Endothelial cell of umbilical vein (primary cell): ENCODE results near the gene PTPRQ. TPM values are rescaled to one million over a fixed set of nuclear protein-coding genes. Genes with fewer than 3 reads are reported as not detected.

ENCODE experiments used
- BruUV-seq: library from RNA; stranded (reverse); fragments of 400-500 nt; replicated peaks from 2 replicates; lab custom pipeline; 2021; lab: Mats Ljungman, UMichigan
- CTCF ChIA-PET: fragments of 300-600, 350-600 bp; sonication (Branson Sonifier 250); formaldehyde crosslinking; loops from one replicate; lab custom pipeline; 2021; ENCODE audit warnings: antibody characterized with exemption, inconsistent platforms; lab: Charles Lee
- POLR2A ChIA-PET: fragments of 300-600, 350-600 bp; sonication (Branson Sonifier 250); formaldehyde crosslinking; loops from one replicate; lab custom pipeline; 2021; ENCODE audit warnings: antibody characterized with exemption, inconsistent platforms; lab: Charles Lee
- DNase-seq: peaks from one replicate; pipeline ENCODE4 v3.0.0-alpha.2; 2011; ENCODE audit warnings: low read depth, low spot score
- FAIRE-seq: peaks from 2 replicates; lab custom pipeline; 2011; peaks lifted over from hg19 to GRCh38; lab: Jason Lieb, UNC
- H2AFZ ChIP-seq: 2 replicates; pipeline ENCODE4 v1.6.0; 2012; ENCODE audit warnings: low read depth, low read length, control low read depth, inconsistent platforms
- H3K27ac ChIP-seq: 2 replicates; pipeline ENCODE4 v1.5.1; 2011; ENCODE audit warnings: low read depth, mild to moderate bottlenecking, control low read depth, low read length, moderate library complexity; ENCODE audit not compliant: insufficient read depth
- H3K27me3 ChIP-seq, 2 experiments: 2 replicates each; pipeline versions ENCODE4 v1.6.0 to v1.6.1; 2011; ENCODE audit warnings: low read length in 2 of 2, mixed read lengths in 1 of 2; ENCODE audit not compliant: control insufficient read depth in 2 of 2, insufficient read depth in 2 of 2
- H3K36me3 ChIP-seq, 2 experiments: 2 replicates in 1 of 2; 3 replicates in 1 of 2; pipeline ENCODE4 v1.5.1; 2011; ENCODE audit warnings: low read length in 2 of 2, mild to moderate bottlenecking in 1 of 2, moderate library complexity in 1 of 2; ENCODE audit not compliant: control insufficient read depth in 2 of 2, insufficient read depth in 2 of 2; ENCODE audit errors: extremely low read depth in 1 of 2
- H3K4me1 ChIP-seq: 3 replicates; pipeline ENCODE4 v1.5.1; 2011; ENCODE audit warnings: mild to moderate bottlenecking, low read length; ENCODE audit not compliant: control insufficient read depth, insufficient read depth; ENCODE audit errors: extremely low read depth
- H3K4me2 ChIP-seq: 2 replicates; pipeline ENCODE4 v1.6.1; 2011; ENCODE audit warnings: low read length, control low read depth, mixed read lengths; ENCODE audit not compliant: insufficient read depth
- H3K4me3 ChIP-seq, 3 experiments: fragments of 200-600 bp in 1 of 3; sonication (generic), shearing (Covaris generic) in 1 of 3; replicated peaks in 1 of 3; 2 replicates each; pipeline ENCODE4 v1.5.1; 2011 to 2016; ENCODE audit warnings: control low read depth in 3 of 3, low read length in 3 of 3, mild to moderate bottlenecking in 2 of 3, inconsistent platforms in 1 of 3, low read depth in 1 of 3, moderate library complexity in 1 of 3; ENCODE audit not compliant: insufficient read depth in 1 of 3
- H3K79me2 ChIP-seq: 2 replicates; pipeline ENCODE4 v1.6.0; 2012; ENCODE audit warnings: low read length, inconsistent platforms; ENCODE audit not compliant: control insufficient read depth, insufficient read depth
- H3K9ac ChIP-seq: replicated peaks from 2 replicates; pipeline ENCODE3; 2011; ENCODE audit warnings: low read length, control low read depth; ENCODE audit not compliant: insufficient read depth; ENCODE audit errors: extremely low read depth
- H3K9me1 ChIP-seq: replicated peaks from 3 replicates; pipeline ENCODE4 v1.6.0; 2011; ENCODE audit warnings: mild to moderate bottlenecking, low read length; ENCODE audit not compliant: control insufficient read depth, insufficient read depth; ENCODE audit errors: extremely low read depth
- H3K9me3 ChIP-seq: replicated peaks from 2 replicates; pipeline ENCODE4 v1.5.1; 2012; ENCODE audit warnings: low read length, inconsistent platforms; ENCODE audit not compliant: control insufficient read depth, insufficient read depth
- H4K20me1 ChIP-seq: replicated peaks from 2 replicates; pipeline ENCODE3; 2011; ENCODE audit warnings: mild to moderate bottlenecking, low read length; ENCODE audit not compliant: control insufficient read depth, insufficient read depth; ENCODE audit errors: extremely low read depth
- CTCF ChIP-seq, 2 donors: IDR thresholded peaks; 1 replicate in 1 of 2; 2 replicates in 1 of 2; pipeline ENCODE4 v1.5.1; 2011; ENCODE audit warnings: low read length in 2 of 2, mild to moderate bottlenecking in 2 of 2, moderate library complexity in 2 of 2, control low read depth in 1 of 2, inconsistent platforms in 1 of 2, low read depth in 1 of 2; ENCODE audit not compliant: insufficient read depth in 1 of 2; ENCODE audit errors: extremely low read depth in 1 of 2
- EZH2 ChIP-seq: IDR thresholded peaks from 2 replicates; pipeline ENCODE4 v1.6.1; 2012; ENCODE audit warnings: borderline replicate concordance, low read depth, mild to moderate bottlenecking, moderate library complexity, low read length, inconsistent platforms; ENCODE audit not compliant: severe bottlenecking
- FOS ChIP-seq: IDR thresholded peaks from 2 replicates; pipeline ENCODE4 v1.6.1; 2011; ENCODE audit warnings: mild to moderate bottlenecking, low read length, moderate library complexity, borderline replicate concordance; ENCODE audit not compliant: insufficient read depth
- GATA2 ChIP-seq: IDR thresholded peaks from 2 replicates; pipeline ENCODE4 v1.7.0; 2011; ENCODE audit warnings: low read depth, mild to moderate bottlenecking, moderate library complexity, mixed read lengths, low read length; ENCODE audit not compliant: insufficient read length, insufficient read depth
- JUN ChIP-seq: IDR thresholded peaks from 2 replicates; pipeline ENCODE4 v1.6.1; 2011; ENCODE audit warnings: borderline replicate concordance, low read depth; ENCODE audit not compliant: insufficient read length, insufficient read depth
- MAX ChIP-seq: IDR thresholded peaks from 2 replicates; pipeline ENCODE4 v1.6.1; 2011; ENCODE audit not compliant: insufficient read depth, insufficient read length
- MYC ChIP-seq: IDR thresholded peaks from one replicate; pipeline ENCODE4 v1.6.1; 2011; ENCODE audit warnings: mild to moderate bottlenecking, low read depth, low read length
- POLR2A ChIP-seq: IDR thresholded peaks from 2 replicates; pipeline ENCODE4 v1.6.1; 2012; ENCODE audit warnings: low read depth, mild to moderate bottlenecking, control low read depth, low read length
- POLR2AphosphoS5 ChIP-seq: IDR thresholded peaks from 2 replicates; pipeline ENCODE4 v1.6.1; 2012; ENCODE audit warnings: low read depth, mild to moderate bottlenecking, control low read depth, low read length, moderate library complexity; ENCODE audit not compliant: insufficient read depth
- dilution Hi-C: fragments of 300-500 bp; cut with MboI; formaldehyde crosslinking; loops from one replicate; pipeline ENCODE4 v1.15.0; 2019; ENCODE audit warnings: low sequenced_read_pairs; ENCODE audit not compliant: extremely low pct_ligation_motif_present
- intact Hi-C: fragments of 100-400 bp; cut with micrococcal nuclease; formaldehyde crosslinking; loops from one replicate; pipeline ENCODE4 v1.10.0; 2022
- polyA plus RNA-seq, 4 experiments: library from polyadenylated mRNA; depleted of rRNA in 3 of 4; stranded (reverse) in 3 of 4; unstranded in 1 of 4; fragments of >200 nt; gene quantifications; 2 replicates each; pipeline versions ENCODE4 v1.2.1 to v1.2.3, GENCODE V29; 2011 to 2012; ENCODE audit warnings: missing spikeins in 1 of 4
- total RNA-seq: library from RNA; stranded (reverse); gene quantifications from 2 replicates; pipeline ENCODE4 v1.2.3, GENCODE V29; 2021

Gene PTPRQ
- total and polyA plus RNA-seq, 2 donors (not counting 3 experiments of a cell fraction or from before 2014, with no cell fraction given) = not detected

- H3K27ac ChIP-seq = no peak overlapping the region
- H3K4me3 ChIP-seq = no peak overlapping the region
- no peak overlapping the region for H3K9ac ChIP-seq
- FAIRE-seq (no peak), DNase-seq (no peak)
- ChIA-PET CTCF (no interaction called here), POLR2A (no interaction called here)
- dilution Hi-C loops = no loop called here
- no peaks in the 10 kb centered on the region for H3K27me3 ChIP-seq
- H2AFZ ChIP-seq = no peak overlapping the region
- no TSS peak for BruUV-seq
- H3K9me3 ChIP-seq = no peaks in the 10 kb centered on the region
- H3K36me3 ChIP-seq = no peaks in the 10 kb centered on the region
- intact Hi-C loops = no loop called here
- no peak overlapping the region for H3K4me2 ChIP-seq
- TF ChIP-seq FOS (no peak), EZH2 (no peak), JUN (no peak), POLR2A (no peak), CTCF (IDR thresholded peaks at IDR 0.05; ENCODE audit: extremely low read depth in 1 of 2, insufficient read depth in 1 of 2, low read depth in 1 of 2, low read length in 2 of 2) (no peak), GATA2 (no peak), POLR2AphosphoS5 (no peak), MAX (no peak), MYC (no peak)
- no peaks in the 10 kb centered on the region for H4K20me1 ChIP-seq
- peaks cover 13% of the 10 kb centered on the region for H3K4me1 ChIP-seq
- no peaks in the 10 kb centered on the region for H3K79me2 ChIP-seq
- no peaks in the 10 kb centered on the region for H3K9me1 ChIP-seq
These were observed 112.5 kb downstream of the PTPRQ start for GRCh38 chr12:80556566-80556965.
